GM19035 (cell line): ENCODE data around the gene LIMK1.

Experiments used
- ATAC-seq: cut with Tn5 transposase; IDR thresholded peaks from one replicate; pipeline ENCODE4 v1.9.1; 2021; ENCODE audit not compliant: unreplicated experiment

LIMK1 gene

GRCh38 chr7:74053589-74054186, 29.9 kb upstream of the LIMK1 start:
- no peak for ATAC-seq

- ATAC-seq: no peak
Observed at GRCh38 chr7:74056096-74056915, 27.3 kb upstream of the LIMK1 start.

GRCh38 chr7:74057216-74057925, 26.2 kb upstream of the LIMK1 start:
- no peak for ATAC-seq

GRCh38 chr7:74057987-74058386, 25.6 kb upstream of the LIMK1 start:
- ATAC-seq: no peak

DNA sequence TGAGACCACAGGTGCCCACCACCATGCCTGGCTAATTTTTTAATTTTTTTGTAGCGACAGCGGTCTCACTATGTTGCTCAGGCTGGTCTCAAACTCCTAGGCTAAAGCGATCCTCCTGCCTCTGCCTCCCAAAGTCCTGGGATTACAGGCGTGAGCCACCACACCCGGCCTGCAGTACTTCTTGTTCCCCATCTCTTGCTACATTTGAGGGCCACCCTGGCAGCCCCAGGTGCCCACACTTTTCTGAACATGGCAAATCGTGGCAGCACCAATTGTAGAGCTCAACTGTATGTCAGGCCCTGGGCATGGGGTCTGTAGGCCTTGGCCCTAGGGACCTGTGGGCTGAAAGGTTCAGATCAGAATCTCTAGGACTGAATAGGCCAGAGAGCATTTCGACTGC, 25.1 kb upstream of the LIMK1 start:
- ATAC-seq: no peak

- ATAC-seq: no peak
Observed at GRCh38 chr7:74059037-74059436, 24.6 kb upstream of the LIMK1 start.

DNA sequence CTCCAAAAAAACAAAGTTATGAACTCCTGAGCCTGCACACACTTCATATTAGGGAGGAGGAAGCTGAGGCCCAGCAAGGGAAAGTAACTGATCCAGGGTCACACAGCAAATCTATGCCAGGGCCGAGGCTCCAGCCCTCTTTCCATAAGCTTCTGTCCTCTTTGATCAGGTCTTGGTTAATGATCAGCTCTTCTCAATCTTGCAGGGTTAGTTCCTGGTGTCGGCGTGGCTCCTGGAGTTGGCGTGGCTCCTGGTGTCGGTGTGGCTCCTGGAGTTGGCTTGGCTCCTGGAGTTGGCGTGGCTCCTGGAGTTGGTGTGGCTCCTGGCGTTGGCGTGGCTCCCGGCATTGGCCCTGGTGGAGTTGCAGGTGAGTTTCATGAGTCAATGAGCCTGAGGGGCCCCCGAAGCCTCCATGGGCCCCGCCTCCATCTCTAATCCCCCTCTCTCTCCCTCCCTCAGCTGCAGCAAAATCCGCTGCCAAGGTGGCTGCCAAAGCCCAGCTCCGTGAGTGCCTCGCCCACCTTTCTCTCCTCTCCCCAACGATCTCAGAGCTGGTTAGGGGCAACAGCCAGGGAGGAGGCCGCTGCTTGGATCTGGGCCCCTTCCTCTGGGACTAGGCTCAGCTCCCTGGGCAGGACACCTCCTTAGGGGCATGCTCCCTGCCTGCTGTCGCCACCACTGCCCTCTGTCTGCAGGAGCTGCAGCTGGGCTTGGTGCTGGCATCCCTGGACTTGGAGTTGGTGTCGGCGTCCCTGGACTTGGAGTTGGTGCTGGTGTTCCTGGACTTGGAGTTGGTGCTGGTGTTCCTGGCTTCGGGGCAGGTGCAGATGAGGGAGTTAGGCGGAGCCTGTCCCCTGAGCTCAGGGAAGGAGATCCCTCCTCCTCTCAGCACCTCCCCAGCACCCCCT, 23.7 kb upstream of the LIMK1 start:
- no peak for ATAC-seq

DNA sequence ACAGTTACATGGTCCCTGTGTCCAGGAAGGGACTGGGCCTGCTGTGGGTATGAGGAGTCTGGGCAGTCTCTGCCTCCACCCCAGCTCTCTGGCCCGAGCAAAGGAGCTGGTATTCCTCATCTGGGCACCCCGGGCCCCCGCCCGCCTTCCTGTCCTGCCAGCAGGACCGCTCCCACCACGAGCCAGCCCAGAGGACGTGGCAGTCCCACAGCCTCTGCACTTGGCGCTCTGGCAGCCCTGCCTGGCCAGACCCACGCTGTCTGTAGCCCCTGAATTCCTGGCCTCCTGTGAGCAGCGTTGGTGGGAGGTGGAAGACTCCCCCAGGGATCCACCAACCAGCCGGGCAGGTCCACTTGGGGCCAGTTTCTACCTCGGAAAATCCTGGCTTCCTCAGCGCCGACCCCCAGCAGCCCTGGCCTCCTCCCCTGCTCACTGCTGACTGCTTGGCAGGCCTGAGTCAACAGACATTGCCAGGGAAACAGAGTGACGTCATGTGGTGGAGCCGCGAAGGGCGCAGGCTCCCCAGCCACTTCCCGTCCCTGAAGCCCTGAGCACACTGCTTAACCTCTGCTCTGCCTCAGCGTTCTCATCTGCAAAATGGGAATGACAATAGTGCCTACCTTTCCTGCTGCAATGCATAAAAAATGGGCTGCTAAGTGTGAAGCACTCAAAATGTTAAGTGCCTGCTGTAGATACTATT, 21.6 kb upstream of the LIMK1 start:
- peak; percentile 71 for ATAC-seq

DNA sequence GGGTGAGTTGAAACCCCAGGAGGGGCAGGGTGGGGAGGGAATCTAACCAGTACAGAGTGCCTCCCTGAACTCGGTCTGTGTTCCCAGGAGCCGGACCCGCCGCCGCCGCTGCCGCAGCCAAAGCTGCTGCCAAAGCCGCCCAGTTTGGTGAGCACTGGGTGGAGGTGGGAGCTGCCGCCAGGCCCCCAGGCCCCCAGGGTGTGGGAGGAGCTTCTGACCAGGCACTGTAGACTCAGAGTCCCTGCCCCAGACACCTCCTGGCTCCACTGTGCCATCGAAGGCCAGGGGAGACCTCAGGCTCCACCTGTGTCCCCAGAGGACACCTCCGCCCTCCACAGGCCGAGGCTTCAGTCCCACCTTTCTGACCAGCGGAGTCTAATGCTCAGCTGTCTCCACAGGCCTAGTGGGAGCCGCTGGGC, 20.4 kb upstream of the LIMK1 start:
- ATAC-seq: no peak

DNA sequence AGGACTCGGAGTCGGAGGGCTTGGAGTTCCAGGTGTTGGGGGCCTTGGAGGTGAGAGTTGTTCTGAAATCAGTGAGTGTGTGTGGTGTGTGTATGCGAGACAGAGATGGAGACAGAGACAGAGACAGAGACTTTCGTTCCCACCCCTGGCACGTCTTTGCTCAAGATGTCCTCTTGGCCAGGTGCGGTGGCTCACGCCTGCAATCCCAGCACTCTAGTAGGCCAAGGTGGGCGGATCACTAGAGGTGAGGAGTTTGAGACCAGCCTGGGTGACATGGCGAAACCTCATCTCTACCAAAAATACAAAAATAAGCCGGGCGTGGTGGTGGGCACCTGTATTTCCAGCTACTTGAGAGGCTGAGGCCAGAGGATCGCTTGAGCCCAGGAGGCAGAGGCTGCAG, 20.0 kb upstream of the LIMK1 start:
- no peak for ATAC-seq

GRCh38 chr7:74064696-74065095, 18.9 kb upstream of the LIMK1 start:
- no peak for ATAC-seq

DNA sequence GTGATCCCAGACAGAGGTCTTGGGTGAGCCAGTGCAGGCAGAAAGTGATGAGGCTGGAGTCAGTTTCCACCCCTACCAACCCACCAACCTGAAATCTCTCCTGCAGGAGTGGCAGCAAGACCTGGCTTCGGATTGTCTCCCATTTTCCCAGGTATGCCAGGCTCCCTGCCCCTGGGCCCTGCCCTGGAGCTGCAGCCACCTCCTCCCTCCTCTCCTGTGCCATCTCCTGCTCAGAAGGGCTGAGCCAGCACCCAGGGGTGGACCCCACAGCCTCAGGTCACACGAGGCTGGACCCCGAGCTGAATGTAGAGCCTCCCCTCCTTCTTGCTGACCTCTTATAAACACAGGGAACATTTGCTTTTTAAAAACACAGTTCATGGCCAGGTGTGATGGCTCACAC, 17.0 kb upstream of the LIMK1 start:
- no peak for ATAC-seq

DNA sequence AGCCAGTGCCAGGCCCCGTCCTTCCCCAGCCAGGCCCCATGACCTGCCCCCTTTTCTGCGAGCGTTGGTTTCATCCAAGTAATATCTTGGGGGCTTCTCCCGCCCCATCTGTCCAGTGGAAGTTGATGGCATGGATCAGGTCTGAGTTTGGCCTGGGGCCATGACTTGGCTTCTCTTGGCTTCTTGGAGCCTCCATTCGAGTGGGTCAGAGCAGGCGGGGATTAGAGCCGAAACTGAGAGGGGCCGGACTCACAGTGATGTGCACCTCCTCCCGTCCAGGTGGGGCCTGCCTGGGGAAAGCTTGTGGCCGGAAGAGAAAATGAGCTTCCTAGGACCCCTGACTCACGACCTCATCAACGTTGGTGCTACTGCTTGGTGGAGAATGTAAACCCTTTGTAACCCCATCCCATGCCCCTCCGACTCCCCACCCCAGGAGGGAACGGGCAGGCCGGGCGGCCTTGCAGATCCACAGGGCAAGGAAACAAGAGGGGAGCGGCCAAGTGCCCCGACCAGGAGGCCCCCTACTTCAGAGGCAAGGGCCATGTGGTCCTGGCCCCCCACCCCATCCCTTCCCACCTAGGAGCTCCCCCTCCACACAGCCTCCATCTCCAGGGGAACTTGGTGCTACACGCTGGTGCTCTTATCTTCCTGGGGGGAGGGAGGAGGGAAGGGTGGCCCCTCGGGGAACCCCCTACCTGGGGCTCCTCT, 15.1 kb upstream of the LIMK1 start:
- no peak for ATAC-seq

DNA sequence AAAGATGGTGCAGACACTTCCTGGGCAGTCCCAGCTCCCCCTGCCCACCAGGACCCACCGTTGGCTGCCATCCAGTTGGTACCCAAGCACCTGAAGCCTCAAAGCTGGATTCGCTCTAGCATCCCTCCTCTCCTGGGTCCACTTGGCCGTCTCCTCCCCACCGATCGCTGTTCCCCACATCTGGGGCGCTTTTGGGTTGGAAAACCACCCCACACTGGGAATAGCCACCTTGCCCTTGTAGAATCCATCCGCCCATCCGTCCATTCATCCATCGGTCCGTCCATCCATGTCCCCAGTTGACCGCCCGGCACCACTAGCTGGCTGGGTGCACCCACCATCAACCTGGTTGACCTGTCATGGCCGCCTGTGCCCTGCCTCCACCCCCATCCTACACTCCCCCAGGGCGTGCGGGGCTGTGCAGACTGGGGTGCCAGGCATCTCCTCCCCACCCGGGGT, 14.5 kb upstream of the LIMK1 start:
- ATAC-seq: no peak

- no peak for ATAC-seq
Observed at GRCh38 chr7:74069790-74070618, 13.6 kb upstream of the LIMK1 start.

GRCh38 chr7:74070619-74070921, 13.0 kb upstream of the LIMK1 start:
- no peak for ATAC-seq

DNA sequence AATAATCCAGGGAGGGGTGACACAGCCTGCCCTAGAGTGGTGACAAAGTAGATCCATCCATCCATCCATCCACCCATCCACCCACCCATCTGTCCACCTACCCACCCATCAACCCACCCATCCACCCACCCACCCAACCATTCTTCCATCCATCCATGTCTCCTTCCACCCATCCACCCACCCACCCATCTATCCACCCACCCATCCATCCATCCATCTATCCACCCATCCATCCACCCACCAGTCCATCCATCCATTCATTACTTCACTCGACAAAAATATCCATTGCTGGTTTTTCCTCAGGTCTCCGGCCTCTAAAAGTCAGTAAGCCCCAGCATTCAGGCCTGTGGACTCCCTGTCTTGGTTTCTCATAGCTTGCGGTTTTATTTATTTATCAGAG, 12.5 kb upstream of the LIMK1 start:
- no peak for ATAC-seq

- ATAC-seq: no peak
Observed at GRCh38 chr7:74074770-74075169, 8.8 kb upstream of the LIMK1 start.

- ATAC-seq: no peak
Observed at GRCh38 chr7:74078461-74078860, 5.1 kb upstream of the LIMK1 start.
